Left ventricle myocardium inferior (tissue), 1 donor: ENCODE measurements around the gene SELL. TPM values are rescaled to one million over a fixed set of nuclear protein-coding genes. Genes with fewer than 3 reads are reported as not detected.
"Not testable (repeated sequence)": the region's sequence is repeated elsewhere in the genome, so short reads cannot be mapped to it uniquely, and the experiment has no call there.

Source experiments
- DNase-seq: peaks from one replicate; pipeline ENCODE4 v3.0.0-alpha.2; 2020
- H3K27ac ChIP-seq: fragments of 200-600 bp; replicated peaks from 2 replicates; pipeline ENCODE4 v1.8.0; 2021
- H3K27me3 ChIP-seq: fragments of 200-600 bp; 2 replicates; pipeline ENCODE4 v1.8.0; 2021; ENCODE audit warnings: low read depth
- H3K36me3 ChIP-seq: fragments of 200-600 bp; 2 replicates; pipeline ENCODE4 v1.8.0; 2021
- H3K4me1 ChIP-seq: fragments of 200-600 bp; 2 replicates; pipeline ENCODE4 v1.8.0; 2021
- H3K4me3 ChIP-seq: fragments of 200-600 bp; 2 replicates; pipeline ENCODE4 v1.8.0; 2021; ENCODE audit warnings: mild to moderate bottlenecking, moderate library complexity
- H3K9me3 ChIP-seq: fragments of 200-600 bp; replicated peaks from 2 replicates; pipeline ENCODE4 v1.8.0; 2021
- CTCF ChIP-seq: fragments of 200-600 bp; IDR thresholded peaks from 2 replicates; pipeline ENCODE4 v1.8.0; 2021; ENCODE audit warnings: antibody characterized with exemption, mild to moderate bottlenecking, borderline replicate concordance
- intact Hi-C: fragments of 100-400 bp; cut with micrococcal nuclease; formaldehyde crosslinking; loops from one replicate; pipeline ENCODE4 v1.11.0; 2022
- total RNA-seq: library from RNA; stranded (reverse); fragmentation: NEBNext Ultra II Directional; extraction: Animal tissue kit (Norgen Biotek cat#: 25700); gene quantifications from one replicate; pipeline ENCODE4 v1.2.1, GENCODE V29; 2021
- donor health status: DM: no; HTN: yes; CAD: no; lungs with severe emphysema.

Gene SELL
- total RNA-seq, 1 donor from 2014 or later = 1.2 TPM

GRCh38 chr1:169722779-169723178 is 11.4 kb upstream of the SELL start:
- Histone ChIP-seq H3K27me3 (no peaks in the 10 kb centered on the region), H3K9me3 (no peaks in the 10 kb centered on the region), H3K4me1 (no peaks in the 10 kb centered on the region), H3K4me3 (no peak overlapping the region), H3K36me3 (no peaks in the 10 kb centered on the region), H3K27ac (no peak overlapping the region)
- TF ChIP-seq CTCF = no peak
- no peak for DNase-seq
- intact Hi-C loops = no loop called here

GRCh38 chr1:169715100-169715499 is 3.7 kb upstream of the SELL start:
- intact Hi-C loops = loop anchor here (10.0 kb wide), 1 partner anchor 160 kb away; no protein-coding TSS in a partner anchor
- not testable (repeated sequence) for H3K4me1 ChIP-seq, H3K27ac ChIP-seq, H3K36me3 ChIP-seq, H3K4me3 ChIP-seq, H3K27me3 ChIP-seq, DNase-seq
- H3K9me3 ChIP-seq = peaks cover 29% of the 10 kb centered on the region

GRCh38 chr1:169713090-169713489 is 1.7 kb upstream of the SELL start:
- intact Hi-C loops = loop anchor here (5.0 to 10.0 kb wide), 2 partner anchors 111 to 158 kb away; no protein-coding TSS in a partner anchor
- H3K27ac ChIP-seq, H3K4me1 ChIP-seq, H3K36me3 ChIP-seq, H3K4me3 ChIP-seq, DNase-seq, H3K27me3 ChIP-seq: not testable (repeated sequence)
- peaks cover 29% of the 10 kb centered on the region for H3K9me3 ChIP-seq

GRCh38 chr1:169712309-169712631 is 850 bp upstream of the SELL start:
- Histone ChIP-seq H3K27ac (no peak overlapping the region), H3K4me1 (no peaks in the 10 kb centered on the region), H3K4me3 (no peak overlapping the region), H3K9me3 (peaks cover 26% of the 10 kb centered on the region), H3K27me3 (peaks cover 8% of the 10 kb centered on the region), H3K36me3 (no peaks in the 10 kb centered on the region)
- no peak for DNase-seq
- no peak for TF ChIP-seq CTCF
- intact Hi-C loops = loop anchor here (5.0 to 10.0 kb wide), 2 partner anchors 110 to 157 kb away; no protein-coding TSS in a partner anchor

- no peaks in the 10 kb centered on the region for H3K4me1 ChIP-seq
- H3K36me3 ChIP-seq = no peaks in the 10 kb centered on the region
- intact Hi-C loops = no loop called here
- H3K27ac ChIP-seq = no peak overlapping the region
- peaks cover 10% of the 10 kb centered on the region for H3K9me3 ChIP-seq
- no peak overlapping the region for H3K4me3 ChIP-seq
- H3K27me3 ChIP-seq = peaks cover 6% of the 10 kb centered on the region
- no peak for DNase-seq
- no peak for TF ChIP-seq CTCF
Observed at GRCh38 chr1:169708647-169709046, 2.8 kb downstream of the SELL start.

GRCh38 chr1:169707912-169708604 is 3.4 kb downstream of the SELL start:
- peaks cover 6% of the 10 kb centered on the region for H3K27me3 ChIP-seq
- H3K9me3 ChIP-seq = peaks cover 4% of the 10 kb centered on the region
- TF ChIP-seq CTCF = no peak
- H3K4me1 ChIP-seq = no peaks in the 10 kb centered on the region
- DNase-seq = no peak
- H3K4me3 ChIP-seq = no peak overlapping the region
- no peak overlapping the region for H3K27ac ChIP-seq
- H3K36me3 ChIP-seq = no peaks in the 10 kb centered on the region
- intact Hi-C loops = no loop called here
